Measurements from ENCODE around the gene CYSRT1. TPM values are rescaled to one million over a fixed set of nuclear protein-coding genes. Genes with fewer than 3 reads are reported as not detected.

CYSRT1 gene
- total RNA-seq, 1 donor from 2014 or later: 2.1 TPM

GRCh38 chr9:137212520-137212919 is 12.5 kb upstream of the CYSRT1 start:
- Mint-ChIP-seq H3K27ac (ENCODE audit: unreplicated experiment) (no peak overlapping the region), H3K4me3 (ENCODE audit: unreplicated experiment) (no peak overlapping the region), H3K36me3 (ENCODE audit: unreplicated experiment) (peaks cover 6% of the 10 kb centered on the region), H3K27me3 (ENCODE audit: unreplicated experiment) (peaks cover 7% of the 10 kb centered on the region), H3K9me3 (ENCODE audit: unreplicated experiment) (peaks cover 2% of the 10 kb centered on the region), H3K4me1 (ENCODE audit: low read depth, unreplicated experiment) (peaks cover 1% of the 10 kb centered on the region)
- no peak for TF ChIP-seq CTCF (IDR thresholded peaks at IDR 0.05; ENCODE audit: partially characterized antibody, unreplicated experiment)
- DNase-seq: no peak

DNA sequence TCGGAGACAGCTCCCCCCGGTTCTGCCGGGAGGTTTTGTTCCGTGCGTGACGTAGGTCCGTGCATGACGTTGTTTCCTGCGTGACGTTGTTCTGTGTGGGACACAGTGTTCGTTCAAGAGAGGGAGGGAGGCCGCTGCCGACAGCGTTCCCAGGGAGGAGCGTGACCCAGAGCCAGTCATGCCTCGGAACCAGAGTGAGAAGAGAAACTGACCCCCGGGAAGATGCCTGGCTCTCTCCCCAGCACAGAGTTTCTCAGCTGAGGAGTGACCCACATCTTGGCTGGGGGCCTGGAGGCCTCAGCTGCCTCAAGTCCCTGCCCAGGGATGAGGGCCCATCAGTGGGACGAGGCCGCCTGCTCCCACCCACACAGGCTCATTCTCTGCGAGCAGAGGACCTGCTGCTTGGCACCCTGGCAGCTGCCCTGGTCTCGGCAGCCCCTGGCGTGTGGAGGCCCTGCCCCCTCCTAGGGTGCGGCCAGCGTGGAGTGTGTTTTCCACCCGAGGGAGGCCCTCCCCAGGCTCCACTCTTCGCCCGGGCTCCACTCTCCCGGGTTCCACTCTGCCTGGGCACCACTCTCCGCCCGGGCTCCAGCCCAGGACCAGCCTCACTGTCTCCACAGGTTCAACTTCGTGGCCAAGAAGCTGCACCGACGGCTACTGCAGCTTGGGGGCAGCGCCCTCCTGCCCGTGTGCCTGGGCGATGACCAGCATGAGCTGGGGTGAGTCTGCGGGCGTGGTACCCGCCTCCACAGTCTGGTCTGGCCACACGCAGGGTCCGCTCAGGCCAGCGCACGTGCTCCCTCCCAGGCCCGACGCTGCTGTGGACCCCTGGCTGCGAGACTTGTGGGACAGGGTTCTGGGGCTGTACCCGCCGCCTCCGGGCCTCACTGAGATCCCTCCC is 11.6 kb upstream of the CYSRT1 start:
- Mint-ChIP-seq H3K9me3 (ENCODE audit: unreplicated experiment) (peaks cover 2% of the 10 kb centered on the region), H3K36me3 (ENCODE audit: unreplicated experiment) (peaks cover 4% of the 10 kb centered on the region), H3K27me3 (ENCODE audit: unreplicated experiment) (peaks cover 7% of the 10 kb centered on the region), H3K4me1 (ENCODE audit: low read depth, unreplicated experiment) (peaks cover 1% of the 10 kb centered on the region), H3K4me3 (ENCODE audit: unreplicated experiment) (no peak overlapping the region), H3K27ac (ENCODE audit: unreplicated experiment) (no peak overlapping the region)
- DNase-seq: no peak
- TF ChIP-seq CTCF (IDR thresholded peaks at IDR 0.05; ENCODE audit: partially characterized antibody, unreplicated experiment): no peak

GRCh38 chr9:137214620-137215019 is 10.4 kb upstream of the CYSRT1 start:
- Mint-ChIP-seq H3K9me3 (ENCODE audit: unreplicated experiment) (peaks cover 7% of the 10 kb centered on the region), H3K4me3 (ENCODE audit: unreplicated experiment) (no peak overlapping the region), H3K27me3 (ENCODE audit: unreplicated experiment) (peaks cover 9% of the 10 kb centered on the region), H3K4me1 (ENCODE audit: low read depth, unreplicated experiment) (peaks cover 4% of the 10 kb centered on the region), H3K27ac (ENCODE audit: unreplicated experiment) (no peak overlapping the region), H3K36me3 (ENCODE audit: unreplicated experiment) (peaks cover 4% of the 10 kb centered on the region)
- TF ChIP-seq CTCF (IDR thresholded peaks at IDR 0.05; ENCODE audit: partially characterized antibody, unreplicated experiment): no peak
- DNase-seq: no peak

GRCh38 chr9:137215196-137215986 is 9.6 kb upstream of the CYSRT1 start:
- Mint-ChIP-seq H3K9me3 (ENCODE audit: unreplicated experiment) (peaks cover 8% of the 10 kb centered on the region), H3K36me3 (ENCODE audit: unreplicated experiment) (peaks cover 4% of the 10 kb centered on the region), H3K4me3 (ENCODE audit: unreplicated experiment) (no peak overlapping the region), H3K27ac (ENCODE audit: unreplicated experiment) (no peak overlapping the region), H3K27me3 (ENCODE audit: unreplicated experiment) (peaks cover 9% of the 10 kb centered on the region), H3K4me1 (ENCODE audit: low read depth, unreplicated experiment) (peaks cover 4% of the 10 kb centered on the region)
- no peak for DNase-seq
- TF ChIP-seq CTCF (IDR thresholded peaks at IDR 0.05; ENCODE audit: partially characterized antibody, unreplicated experiment): no peak
